SK-N-SH (cell line): Measurements from ENCODE around the gene LRMDA. TPM values are rescaled to one million over a fixed set of nuclear protein-coding genes. Genes with fewer than 3 reads are reported as not detected.

Experiments used
- CTCF ChIA-PET: fragments of 300-600, 350-600 bp; formaldehyde crosslinking; extraction: SDS; loops from one replicate; lab custom pipeline; 2021; lab: Yijun Ruan, JAX
- POLR2A ChIA-PET: fragments of 350-600 bp; sonication (Branson Sonifier 250); formaldehyde crosslinking; extraction: SDS; loops from one replicate; lab custom pipeline; 2020; ENCODE audit warnings: antibody characterized with exemption, inconsistent platforms; lab: Yijun Ruan, JAX
- DNase-seq: peaks from one replicate; pipeline ENCODE4 v3.0.0; 2012
- H2AFZ ChIP-seq: fragments of 200-600 bp; sonication (generic); 2 replicates; pipeline ENCODE4 v1.8.1; 2016; ENCODE audit warnings: antibody characterized with exemption, mild to moderate bottlenecking, low read depth
- H3F3A ChIP-seq: fragments of 200-600 bp; sonication (generic); replicated peaks from 2 replicates; pipeline ENCODE3; 2016; ENCODE audit warnings: antibody characterized with exemption, mild to moderate bottlenecking; ENCODE audit not compliant: insufficient read depth
- H3K27ac ChIP-seq, 2 experiments: fragments of 200-500 bp in 1 of 2; fragments of 200-600 bp in 1 of 2; sonication (Bioruptor generic) in 1 of 2; sonication (generic), shearing (Covaris generic) in 1 of 2; 2 replicates each; pipeline versions ENCODE4 v1.5.1 to v1.6.1; 2014 to 2016; ENCODE audit warnings: low read depth in 2 of 2, inconsistent platforms in 1 of 2, low read length in 1 of 2, mild to moderate bottlenecking in 1 of 2, mixed read lengths in 1 of 2
- H3K27me3 ChIP-seq: fragments of 200-600 bp; sonication (generic), shearing (Covaris generic); 2 replicates; pipeline ENCODE4 v1.6.1; 2016; ENCODE audit warnings: mixed run types; ENCODE audit not compliant: insufficient read depth
- H3K36me3 ChIP-seq, 2 experiments: fragments of 200-500 bp in 1 of 2; fragments of 200-600 bp in 1 of 2; sonication (Bioruptor generic) in 1 of 2; sonication (generic) in 1 of 2; replicated peaks in 1 of 2; 2 replicates each; pipeline versions ENCODE3 to v1.5.1; 2014 to 2016; ENCODE audit warnings: low read length in 1 of 2, mild to moderate bottlenecking in 1 of 2; ENCODE audit not compliant: insufficient read depth in 2 of 2, control insufficient read depth in 1 of 2
- H3K4me1 ChIP-seq, 2 experiments: fragments of 200-500 bp in 1 of 2; fragments of 200-600 bp in 1 of 2; sonication (Bioruptor generic) in 1 of 2; sonication (generic), shearing (Covaris generic) in 1 of 2; 2 replicates each; pipeline versions ENCODE4 v1.5.1 to v1.6.1; 2014 to 2016; ENCODE audit warnings: low read depth in 1 of 2, low read length in 1 of 2, mixed run types in 1 of 2; ENCODE audit not compliant: insufficient read depth in 2 of 2, control insufficient read depth in 1 of 2
- H3K4me2 ChIP-seq: fragments of 200-600 bp; sonication (generic), shearing (Covaris generic); 2 replicates; pipeline ENCODE4 v1.6.1; 2017; ENCODE audit warnings: mixed run types
- H3K4me3 ChIP-seq, 2 experiments: fragments of 200-500 bp in 1 of 2; fragments of 200-600 bp in 1 of 2; sonication (Bioruptor generic) in 1 of 2; sonication (generic), shearing (Covaris generic) in 1 of 2; 2 replicates each; pipeline versions ENCODE4 v1.5.1 to v1.8.1; 2014 to 2016; ENCODE audit warnings: low read depth in 2 of 2, inconsistent platforms in 1 of 2, low read length in 1 of 2, mild to moderate bottlenecking in 1 of 2, mixed read lengths in 1 of 2, moderate library complexity in 1 of 2
- H3K79me2 ChIP-seq: fragments of 200-600 bp; sonication (generic); 2 replicates; pipeline ENCODE4 v1.8.1; 2017; ENCODE audit warnings: mild to moderate bottlenecking; ENCODE audit not compliant: insufficient read depth
- H3K9ac ChIP-seq: fragments of 200-600 bp; sonication (generic); 2 replicates; pipeline ENCODE4 v1.6.1; 2017; ENCODE audit warnings: mixed run types
- H3K9me2 ChIP-seq: fragments of 200-600 bp; sonication (generic); 2 replicates; pipeline ENCODE4 v1.6.1; 2017; ENCODE audit warnings: mixed run types
- H3K9me3 ChIP-seq: fragments of 200-600 bp; sonication (generic); 2 replicates; pipeline ENCODE4 v1.6.1; 2017; ENCODE audit warnings: mixed run types, mild to moderate bottlenecking, moderate library complexity
- H4K20me1 ChIP-seq: fragments of 200-600 bp; sonication (generic); 2 replicates; pipeline ENCODE4 v1.6.1; 2017; ENCODE audit warnings: mild to moderate bottlenecking, mixed run types; ENCODE audit not compliant: insufficient read depth
- CHD2 ChIP-seq: fragments of 150-350 bp; IDR thresholded peaks from 2 replicates; pipeline ENCODE4 v1.6.1; 2018; ENCODE audit warnings: low read length; ENCODE audit not compliant: partially characterized antibody
- EP300 ChIP-seq, 2 experiments: IDR thresholded peaks; 2 replicates each; pipeline versions ENCODE4 v1.4.0 to v1.6.1; 2012; ENCODE audit warnings: borderline replicate concordance in 1 of 2, low read depth in 1 of 2, low read length in 1 of 2
- FOXJ3 ChIP-seq: sonication (generic); formaldehyde crosslinking; IDR thresholded peaks from 2 replicates; pipeline ENCODE4 v1.5.1; 2020; ENCODE audit warnings: mild to moderate bottlenecking, missing genetic modification reagents
- FOXM1 ChIP-seq: IDR thresholded peaks from 2 replicates; pipeline ENCODE4 v1.4.0; 2012; ENCODE audit warnings: low read depth, mild to moderate bottlenecking
- GABPA ChIP-seq: IDR thresholded peaks from 2 replicates; pipeline ENCODE4 v1.4.0; 2012; ENCODE audit warnings: low read depth, mild to moderate bottlenecking
- JUND ChIP-seq: IDR thresholded peaks from 2 replicates; pipeline ENCODE4 v1.4.0; 2012
- MEF2A ChIP-seq: IDR thresholded peaks from 2 replicates; pipeline ENCODE4 v1.4.0; 2012; ENCODE audit warnings: low read depth, borderline replicate concordance
- MXI1 ChIP-seq: IDR thresholded peaks from 2 replicates; pipeline ENCODE4 v1.6.1; 2012; ENCODE audit warnings: mild to moderate bottlenecking, low read depth, low read length, improper control_type of control experiment
- NFIC ChIP-seq: IDR thresholded peaks from 2 replicates; pipeline ENCODE4 v1.4.0; 2012; ENCODE audit warnings: borderline replicate concordance
- NRF1 ChIP-seq: IDR thresholded peaks from 2 replicates; pipeline ENCODE4 v1.6.1; 2012; ENCODE audit warnings: low read depth, mild to moderate bottlenecking, low read length
- POLR2AphosphoS5 ChIP-seq: IDR thresholded peaks from 2 replicates; pipeline ENCODE4 v1.6.1; 2012; ENCODE audit warnings: low read depth, low read length
- RAD21 ChIP-seq: IDR thresholded peaks from 2 replicates; pipeline ENCODE4 v1.6.1; 2012; ENCODE audit warnings: mild to moderate bottlenecking, low read length
- SIN3A ChIP-seq: IDR thresholded peaks from 2 replicates; pipeline ENCODE4 v1.6.1; 2012; ENCODE audit warnings: low read depth, mild to moderate bottlenecking, low read length, moderate library complexity, borderline replicate concordance
- SMC3 ChIP-seq: IDR thresholded peaks from 2 replicates; pipeline ENCODE4 v1.6.1; 2012; ENCODE audit warnings: low read depth, low read length, improper control_type of control experiment
- TAF1 ChIP-seq: IDR thresholded peaks from 2 replicates; pipeline ENCODE4 v1.6.1; 2012; ENCODE audit warnings: low read depth, mild to moderate bottlenecking, low read length, moderate library complexity, borderline replicate concordance
- YY1 ChIP-seq: IDR thresholded peaks from 2 replicates; pipeline ENCODE4 v1.4.0; 2012; ENCODE audit warnings: low read depth, mild to moderate bottlenecking
- WGBS: methylation state at CpG from one replicate; pipeline ENCODE4 v1.1.6; 2017; ENCODE audit warnings: low lambda C conversion rate; 5-methylcytosine and 5-hydroxymethylcytosine counted together
- polyA plus RNA-seq, 3 experiments: library from polyadenylated mRNA; depleted of rRNA; stranded (reverse); fragments of >200 nt; gene quantifications; 2 replicates each; pipeline ENCODE4 v1.2.3, GENCODE V29; 2012
- TF ChIP-seq, protein P1 (sequence below): fragments of 150-350 bp; IDR thresholded peaks from 2 replicates; pipeline ENCODE4 v1.6.1; 2017; ENCODE audit warnings: antibody characterized with exemption, low read length, low read depth, borderline replicate concordance
- TF ChIP-seq, protein P2 (sequence below): fragments of 150-350 bp; IDR thresholded peaks from 2 replicates; pipeline ENCODE4 v1.6.1; 2016; ENCODE audit warnings: mild to moderate bottlenecking, low read depth, low read length
- TF ChIP-seq, protein P3 (sequence below): fragments of 200-600 bp; sonication (generic); IDR thresholded peaks from 2 replicates; pipeline ENCODE4 v1.6.1; 2017; ENCODE audit warnings: antibody characterized with exemption, mild to moderate bottlenecking, moderate library complexity
- TF ChIP-seq, protein P4 (sequence below): IDR thresholded peaks from 2 replicates; pipeline ENCODE4 v1.4.0; 2012; ENCODE audit warnings: low read depth, borderline replicate concordance
- TF ChIP-seq, protein P5 (sequence below): IDR thresholded peaks from 2 replicates; pipeline ENCODE4 v1.4.0; 2012; ENCODE audit warnings: low read depth

The LRMDA gene
- polyA plus RNA-seq, 1 of the 3 experiments (the other 2 are of a cell fraction), result 0.95 TPM

DNA sequence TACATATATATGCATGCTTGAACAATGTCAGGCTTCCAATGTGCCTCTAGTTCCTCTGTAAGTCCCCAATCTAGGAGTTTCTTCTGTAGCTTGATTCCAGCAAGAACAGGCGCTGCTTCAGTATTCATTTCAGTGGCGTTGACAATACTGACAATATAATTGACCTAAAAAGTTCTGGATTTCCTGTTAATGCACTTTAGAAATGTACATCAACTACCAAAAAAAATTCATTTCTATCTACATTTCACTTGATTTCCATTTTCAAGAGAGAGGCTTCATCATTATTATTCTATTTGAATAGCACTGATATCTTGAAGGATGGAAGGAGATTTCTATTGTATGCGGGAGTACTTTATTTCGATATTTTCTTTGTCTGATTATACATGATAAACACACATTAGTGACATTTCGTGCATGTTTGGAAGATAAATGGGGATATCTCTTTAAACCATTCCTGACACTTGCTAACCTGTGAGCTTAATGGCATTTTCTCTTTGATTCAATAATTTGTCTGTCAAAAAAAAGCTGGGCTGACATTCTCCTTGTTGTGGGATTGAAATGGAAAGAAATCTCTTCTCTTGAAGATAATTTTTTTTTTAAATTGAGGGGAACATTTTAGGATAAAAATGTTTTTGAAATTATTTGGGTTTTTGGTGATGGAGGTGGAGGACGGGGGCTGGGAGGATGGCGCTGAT, 568.2 kb downstream of the LRMDA start:
- Histone ChIP-seq H3K27ac (no peak overlapping the region), H4K20me1 (no peaks in the 10 kb centered on the region), H2AFZ (no peak overlapping the region), H3K27me3 (peaks cover 12% of the 10 kb centered on the region; the same call in 1 of the 2 replicates), H3K79me2 (no peaks in the 10 kb centered on the region), H3F3A (no peaks in the 10 kb centered on the region), H3K4me1 (no peaks in the 10 kb centered on the region), H3K9me3 (no peaks in the 10 kb centered on the region), H3K4me3 (no peak overlapping the region), H3K36me3 (no peaks in the 10 kb centered on the region), H3K4me2 (no peak overlapping the region), H3K9me2 (no peaks in the 10 kb centered on the region), H3K9ac (no peak overlapping the region)
- 70% methylated on average over 7 of the region's 7 CpGs for WGBS
- no peak for DNase-seq
- TF ChIP-seq JUND (no peak), MXI1 (no peak), EP300 (IDR thresholded peaks at IDR 0.05; ENCODE audit: borderline replicate concordance in 1 of 2, low read depth in 1 of 2, low read length in 1 of 2) (no peak), GABPA (no peak), TAF1 (no peak), NFIC (no peak), FOXJ3 (no peak)
- TF ChIP-seq, protein P1, sequence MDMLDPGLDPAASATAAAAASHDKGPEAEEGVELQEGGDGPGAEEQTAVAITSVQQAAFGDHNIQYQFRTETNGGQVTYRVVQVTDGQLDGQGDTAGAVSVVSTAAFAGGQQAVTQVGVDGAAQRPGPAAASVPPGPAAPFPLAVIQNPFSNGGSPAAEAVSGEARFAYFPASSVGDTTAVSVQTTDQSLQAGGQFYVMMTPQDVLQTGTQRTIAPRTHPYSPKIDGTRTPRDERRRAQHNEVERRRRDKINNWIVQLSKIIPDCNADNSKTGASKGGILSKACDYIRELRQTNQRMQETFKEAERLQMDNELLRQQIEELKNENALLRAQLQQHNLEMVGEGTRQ, result no peak
- TF ChIP-seq, protein P2, sequence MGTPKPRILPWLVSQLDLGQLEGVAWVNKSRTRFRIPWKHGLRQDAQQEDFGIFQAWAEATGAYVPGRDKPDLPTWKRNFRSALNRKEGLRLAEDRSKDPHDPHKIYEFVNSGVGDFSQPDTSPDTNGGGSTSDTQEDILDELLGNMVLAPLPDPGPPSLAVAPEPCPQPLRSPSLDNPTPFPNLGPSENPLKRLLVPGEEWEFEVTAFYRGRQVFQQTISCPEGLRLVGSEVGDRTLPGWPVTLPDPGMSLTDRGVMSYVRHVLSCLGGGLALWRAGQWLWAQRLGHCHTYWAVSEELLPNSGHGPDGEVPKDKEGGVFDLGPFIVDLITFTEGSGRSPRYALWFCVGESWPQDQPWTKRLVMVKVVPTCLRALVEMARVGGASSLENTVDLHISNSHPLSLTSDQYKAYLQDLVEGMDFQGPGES, result no peak
- TF ChIP-seq, protein P3, sequence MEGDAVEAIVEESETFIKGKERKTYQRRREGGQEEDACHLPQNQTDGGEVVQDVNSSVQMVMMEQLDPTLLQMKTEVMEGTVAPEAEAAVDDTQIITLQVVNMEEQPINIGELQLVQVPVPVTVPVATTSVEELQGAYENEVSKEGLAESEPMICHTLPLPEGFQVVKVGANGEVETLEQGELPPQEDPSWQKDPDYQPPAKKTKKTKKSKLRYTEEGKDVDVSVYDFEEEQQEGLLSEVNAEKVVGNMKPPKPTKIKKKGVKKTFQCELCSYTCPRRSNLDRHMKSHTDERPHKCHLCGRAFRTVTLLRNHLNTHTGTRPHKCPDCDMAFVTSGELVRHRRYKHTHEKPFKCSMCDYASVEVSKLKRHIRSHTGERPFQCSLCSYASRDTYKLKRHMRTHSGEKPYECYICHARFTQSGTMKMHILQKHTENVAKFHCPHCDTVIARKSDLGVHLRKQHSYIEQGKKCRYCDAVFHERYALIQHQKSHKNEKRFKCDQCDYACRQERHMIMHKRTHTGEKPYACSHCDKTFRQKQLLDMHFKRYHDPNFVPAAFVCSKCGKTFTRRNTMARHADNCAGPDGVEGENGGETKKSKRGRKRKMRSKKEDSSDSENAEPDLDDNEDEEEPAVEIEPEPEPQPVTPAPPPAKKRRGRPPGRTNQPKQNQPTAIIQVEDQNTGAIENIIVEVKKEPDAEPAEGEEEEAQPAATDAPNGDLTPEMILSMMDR, result no peak
- ChIA-PET CTCF (interaction anchor here (0.8 kb wide), 1 partner anchor 45 kb away, joined by 3 read pairs; no protein-coding TSS in a partner anchor), POLR2A (no interaction called here)

DNA sequence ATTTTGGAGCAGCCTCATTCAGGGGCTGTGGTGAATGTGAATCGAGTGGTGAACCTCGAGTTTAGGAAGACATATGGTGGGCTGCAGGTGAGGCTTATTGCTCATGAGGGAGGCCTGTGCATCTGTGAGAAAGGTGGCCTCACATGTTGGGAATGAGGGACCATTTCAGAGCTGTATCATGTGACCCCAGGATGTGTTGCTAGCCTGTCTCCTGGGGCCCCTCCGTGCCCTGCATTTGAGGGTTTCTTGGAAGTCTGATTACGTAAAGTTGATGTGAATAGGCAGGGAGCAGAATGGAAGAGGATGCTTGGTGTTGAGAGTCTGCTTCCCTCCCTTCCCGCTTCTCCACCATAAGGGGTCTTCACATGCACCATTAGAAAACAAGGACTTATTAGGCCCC, 569.1 kb downstream of the LRMDA start:
- Histone ChIP-seq H3K9me2 (no peaks in the 10 kb centered on the region), H4K20me1 (no peaks in the 10 kb centered on the region), H3F3A (no peaks in the 10 kb centered on the region), H3K9ac (no peak overlapping the region), H3K4me3 (no peak overlapping the region), H3K27me3 (peaks cover 12% of the 10 kb centered on the region; the same call in 1 of the 2 replicates), H3K79me2 (no peaks in the 10 kb centered on the region), H3K27ac (no peak overlapping the region), H2AFZ (no peak overlapping the region), H3K36me3 (no peaks in the 10 kb centered on the region), H3K4me2 (no peak overlapping the region), H3K9me3 (no peaks in the 10 kb centered on the region), H3K4me1 (no peaks in the 10 kb centered on the region)
- 56% methylated on average over 5 of the region's 5 CpGs for WGBS
- DNase-seq, result no peak
- ChIA-PET POLR2A (no interaction called here), CTCF (no interaction called here)
- TF ChIP-seq SMC3 (no peak), JUND (no peak), MEF2A (no peak), RAD21 (no peak), GABPA (no peak), SIN3A (no peak), YY1 (no peak), FOXM1 (no peak), MXI1 (no peak), NRF1 (no peak), CHD2 (no peak), POLR2AphosphoS5 (no peak)
- TF ChIP-seq, protein P4, sequence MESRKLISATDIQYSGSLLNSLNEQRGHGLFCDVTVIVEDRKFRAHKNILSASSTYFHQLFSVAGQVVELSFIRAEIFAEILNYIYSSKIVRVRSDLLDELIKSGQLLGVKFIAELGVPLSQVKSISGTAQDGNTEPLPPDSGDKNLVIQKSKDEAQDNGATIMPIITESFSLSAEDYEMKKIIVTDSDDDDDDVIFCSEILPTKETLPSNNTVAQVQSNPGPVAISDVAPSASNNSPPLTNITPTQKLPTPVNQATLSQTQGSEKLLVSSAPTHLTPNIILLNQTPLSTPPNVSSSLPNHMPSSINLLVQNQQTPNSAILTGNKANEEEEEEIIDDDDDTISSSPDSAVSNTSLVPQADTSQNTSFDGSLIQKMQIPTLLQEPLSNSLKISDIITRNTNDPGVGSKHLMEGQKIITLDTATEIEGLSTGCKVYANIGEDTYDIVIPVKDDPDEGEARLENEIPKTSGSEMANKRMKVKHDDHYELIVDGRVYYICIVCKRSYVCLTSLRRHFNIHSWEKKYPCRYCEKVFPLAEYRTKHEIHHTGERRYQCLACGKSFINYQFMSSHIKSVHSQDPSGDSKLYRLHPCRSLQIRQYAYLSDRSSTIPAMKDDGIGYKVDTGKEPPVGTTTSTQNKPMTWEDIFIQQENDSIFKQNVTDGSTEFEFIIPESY, result no peak
- TF ChIP-seq, protein P5, sequence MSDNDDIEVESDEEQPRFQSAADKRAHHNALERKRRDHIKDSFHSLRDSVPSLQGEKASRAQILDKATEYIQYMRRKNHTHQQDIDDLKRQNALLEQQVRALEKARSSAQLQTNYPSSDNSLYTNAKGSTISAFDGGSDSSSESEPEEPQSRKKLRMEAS, result no peak
